DMS 273 (cell line): Measurements from ENCODE around the gene MLPH.
A peak's percentile ranks its signal among the peaks of the same experiment; 100 is the strongest.
"Not testable (repeated sequence)": the region's sequence is repeated elsewhere in the genome, so short reads cannot be mapped to it uniquely, and the experiment has no call there.

Source experiments
- DNase-seq: peaks from one replicate; lab custom pipeline; 2025; ENCODE audit not compliant: unreplicated experiment; lab: John Stamatoyannopoulos, UW

Gene MLPH

GRCh38 chr2:237456200-237456843, 30.7 kb upstream of the MLPH start:
- DNase-seq: peak; percentile 91

- DNase-seq: no peak
These were observed 29.6 kb upstream of the MLPH start for GRCh38 chr2:237457388-237457941.

- DNase-seq: no peak
These were observed 28.5 kb upstream of the MLPH start for GRCh38 chr2:237458519-237458918.

- DNase-seq: no peak
These were observed 27.8 kb upstream of the MLPH start for GRCh38 chr2:237459226-237459625.

GRCh38 chr2:237459741-237460174, 27.3 kb upstream of the MLPH start:
- no peak for DNase-seq

- no peak for DNase-seq
These were observed 22.2 kb upstream of the MLPH start for GRCh38 chr2:237464757-237465391.

GRCh38 chr2:237465515-237466148, 21.4 kb upstream of the MLPH start:
- no peak for DNase-seq

- no peak for DNase-seq
These were observed 20.8 kb upstream of the MLPH start for GRCh38 chr2:237466211-237466610.

GRCh38 chr2:237467447-237468179, 19.4 kb upstream of the MLPH start:
- no peak for DNase-seq

GRCh38 chr2:237469410-237469809, 17.6 kb upstream of the MLPH start:
- not testable (repeated sequence) for DNase-seq

GRCh38 chr2:237469849-237470248, 17.2 kb upstream of the MLPH start:
- no peak for DNase-seq

- no peak for DNase-seq
These were observed 16.1 kb upstream of the MLPH start for GRCh38 chr2:237470914-237471313.

GRCh38 chr2:237471438-237472186, 15.4 kb upstream of the MLPH start:
- peak; percentile 50 for DNase-seq

GRCh38 chr2:237472187-237472712, 14.8 kb upstream of the MLPH start:
- no peak for DNase-seq

GRCh38 chr2:237472909-237473877, 13.9 kb upstream of the MLPH start:
- DNase-seq: no peak

GRCh38 chr2:237473878-237474441, 13.1 kb upstream of the MLPH start:
- peak; percentile 30 for DNase-seq

GRCh38 chr2:237474442-237474911, 12.6 kb upstream of the MLPH start:
- no peak for DNase-seq

GRCh38 chr2:237474931-237475703, 11.9 kb upstream of the MLPH start:
- DNase-seq: peak; percentile 91
